HG03457 (cell line): ENCODE measurements around the gene MACF1.

ENCODE experiments used
- ATAC-seq: cut with Tn5 transposase; IDR thresholded peaks from one replicate; pipeline ENCODE4 v1.9.1; 2021; ENCODE audit warnings: moderate number of reproducible peaks; ENCODE audit not compliant: unreplicated experiment

The MACF1 gene

DNA sequence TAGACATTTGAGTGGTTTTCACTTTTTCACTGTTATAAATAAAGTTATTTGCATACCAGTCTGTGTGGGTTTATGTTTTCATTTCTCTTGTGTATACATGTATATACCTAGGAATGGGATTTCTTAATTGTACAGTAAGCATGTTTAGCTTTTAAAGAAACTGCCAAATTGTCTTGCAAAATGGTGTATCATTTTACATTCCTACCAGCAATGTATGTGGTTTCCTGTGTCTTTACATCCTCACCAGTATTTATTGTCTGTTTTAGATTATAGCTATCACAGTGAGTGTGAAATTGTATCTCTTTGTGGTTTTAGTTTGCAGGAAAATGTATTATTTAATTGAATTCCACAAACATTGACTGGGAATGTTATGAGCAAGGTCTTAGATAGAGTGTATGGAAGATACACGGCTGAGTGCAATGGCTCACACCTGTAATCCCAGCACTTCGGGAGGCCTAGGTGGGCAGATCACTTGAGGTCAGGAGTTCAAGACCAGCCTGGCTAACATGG, 57.3 kb downstream of the MACF1 start:
- no peak for ATAC-seq

DNA sequence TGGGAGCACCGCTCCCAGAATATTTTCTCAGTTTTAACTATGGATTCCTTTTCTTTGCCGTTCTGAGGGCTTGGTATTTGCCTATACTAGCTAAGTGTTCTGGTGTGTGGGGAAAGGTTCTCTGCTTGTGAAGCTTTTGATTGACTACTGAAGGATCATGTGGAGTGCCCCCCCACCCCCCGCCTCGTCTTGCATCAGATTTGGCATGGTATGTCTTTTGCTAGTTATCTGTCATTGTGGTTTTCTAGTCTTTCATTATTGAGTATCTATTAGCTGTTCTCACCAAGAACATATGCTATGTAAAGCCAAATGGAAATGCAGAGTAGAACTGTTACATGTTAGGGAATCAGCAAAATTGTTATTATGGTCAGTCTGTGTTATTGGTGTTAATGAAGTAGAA, 58.3 kb downstream of the MACF1 start:
- no peak for ATAC-seq

DNA sequence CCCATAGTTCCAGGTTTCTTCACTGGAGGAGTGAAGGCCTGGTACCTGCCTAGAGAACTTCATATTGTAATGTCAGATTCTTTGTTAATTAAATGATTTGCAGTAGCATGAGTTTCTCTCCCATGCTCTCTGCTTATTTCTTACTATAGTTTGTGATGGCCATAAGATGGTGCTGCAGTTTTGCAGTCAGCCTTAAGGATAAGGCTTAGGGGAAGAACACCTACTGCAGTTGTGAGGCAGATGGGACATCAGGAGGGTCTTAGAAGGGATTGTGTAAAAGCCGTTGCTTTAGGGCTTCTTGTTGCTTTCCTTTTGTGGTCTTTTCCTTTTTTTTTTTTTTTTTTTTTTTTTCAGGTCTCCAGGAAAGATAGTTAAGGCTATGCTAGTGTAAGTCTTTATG, 61.8 kb downstream of the MACF1 start:
- no peak for ATAC-seq

DNA sequence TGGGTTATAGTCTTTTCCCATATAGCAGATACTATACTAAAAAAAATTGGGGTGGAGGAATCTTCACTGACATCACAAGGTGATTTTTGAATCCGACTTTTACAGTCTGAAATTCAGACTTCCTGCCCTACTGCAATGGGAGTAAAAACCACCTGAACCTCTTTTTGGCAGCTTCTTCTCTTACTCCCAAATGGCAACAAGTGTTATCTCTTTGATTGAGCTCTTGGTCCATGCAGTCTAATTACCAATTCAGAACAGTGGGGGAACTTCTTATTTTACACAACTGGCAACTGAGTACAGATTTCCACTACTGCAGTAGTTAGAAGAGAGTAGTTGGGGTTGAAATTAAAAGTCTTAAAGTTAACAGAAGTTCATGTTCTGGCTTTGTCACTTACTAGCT, 62.3 kb downstream of the MACF1 start:
- no peak for ATAC-seq

DNA sequence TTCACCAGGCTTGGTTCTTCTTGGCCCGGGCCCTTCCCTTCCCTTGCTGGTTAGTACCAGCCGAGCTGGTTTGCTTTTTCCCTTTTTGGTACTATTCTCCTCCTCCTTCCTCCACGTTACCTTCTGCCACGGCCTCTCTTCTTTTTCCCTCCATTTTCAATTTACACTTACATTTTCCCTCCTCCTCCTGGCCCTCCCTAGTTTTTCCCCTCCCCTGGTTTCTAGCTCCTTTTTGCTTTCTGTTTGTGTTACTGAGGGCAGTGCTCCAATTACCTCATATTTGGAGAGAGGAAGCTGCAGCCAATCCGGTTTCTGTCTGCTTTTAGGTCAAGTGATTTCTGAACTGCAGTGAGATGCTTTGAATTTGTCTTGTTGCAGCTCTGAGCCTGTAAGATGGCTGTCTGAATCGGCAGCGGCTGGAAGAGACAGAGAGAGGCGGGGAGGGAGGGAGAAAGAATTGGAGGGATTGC, 63.7 kb downstream of the MACF1 start:
- no peak for ATAC-seq

DNA sequence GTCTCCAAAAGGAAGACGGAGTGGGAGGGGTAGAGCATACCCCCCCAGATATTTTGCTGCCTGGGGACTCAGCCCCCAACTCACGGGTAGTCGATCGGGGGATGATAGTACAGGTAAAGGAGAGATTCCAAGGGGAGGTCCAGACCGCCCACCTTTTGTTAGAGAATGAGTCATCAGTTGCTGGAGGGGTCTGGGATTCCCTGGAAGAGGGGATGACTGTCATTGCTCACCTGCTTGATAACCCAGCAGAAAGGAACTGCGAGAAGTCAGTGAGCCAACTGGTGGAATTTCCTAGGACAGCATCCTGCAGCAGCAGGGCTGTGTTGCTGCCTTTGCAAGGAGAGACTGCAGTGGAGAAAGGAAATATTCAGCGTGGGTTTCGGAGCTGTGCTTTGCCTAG, 64.4 kb downstream of the MACF1 start:
- no peak for ATAC-seq

DNA sequence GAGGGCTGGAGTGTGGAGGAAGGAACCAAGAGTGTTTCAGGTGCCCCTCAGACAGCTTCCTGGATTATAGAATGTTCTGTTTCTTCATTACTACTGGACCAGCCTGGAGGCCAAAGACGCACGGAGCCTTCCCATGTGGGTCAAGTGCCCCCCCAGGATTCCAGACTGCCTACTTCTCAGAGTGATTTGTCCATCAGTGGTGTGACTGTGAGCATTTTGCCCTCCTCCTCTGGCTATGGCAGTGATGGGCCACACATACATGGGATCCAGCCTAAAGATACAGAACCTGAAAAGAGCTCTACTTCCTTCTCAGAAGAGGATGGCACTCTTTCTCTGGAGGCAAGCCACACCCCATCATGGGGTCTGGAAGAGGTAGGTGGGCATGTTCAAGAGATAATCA, 64.9 kb downstream of the MACF1 start:
- ATAC-seq = no peak

DNA sequence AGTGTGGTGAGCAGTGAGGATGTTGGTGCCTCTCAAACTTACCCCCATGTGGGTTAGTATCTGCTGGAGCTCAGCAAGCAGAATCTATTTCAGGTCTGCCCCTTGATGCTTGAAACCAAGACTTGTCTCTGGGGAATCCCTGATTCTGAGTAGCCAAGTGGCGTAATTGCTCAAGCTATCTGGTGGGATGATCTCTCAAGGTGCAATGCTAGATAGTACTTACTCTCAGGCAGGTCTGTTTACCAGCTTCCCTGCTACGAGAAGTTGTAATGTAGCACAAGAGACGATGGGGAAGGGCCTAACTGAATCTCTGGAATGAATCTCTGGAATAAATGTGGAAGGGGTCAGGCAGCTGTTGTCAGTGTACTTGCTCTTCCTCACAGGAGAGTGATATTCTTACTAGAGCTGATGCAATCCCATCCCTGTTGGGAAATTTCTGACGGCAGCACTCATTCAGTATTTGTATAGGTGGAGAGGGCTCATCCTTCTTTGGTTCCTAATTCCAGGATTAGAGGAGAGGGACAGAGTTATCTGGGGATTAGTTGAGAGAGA, 65.4 kb downstream of the MACF1 start:
- ATAC-seq = peak; percentile 48

DNA sequence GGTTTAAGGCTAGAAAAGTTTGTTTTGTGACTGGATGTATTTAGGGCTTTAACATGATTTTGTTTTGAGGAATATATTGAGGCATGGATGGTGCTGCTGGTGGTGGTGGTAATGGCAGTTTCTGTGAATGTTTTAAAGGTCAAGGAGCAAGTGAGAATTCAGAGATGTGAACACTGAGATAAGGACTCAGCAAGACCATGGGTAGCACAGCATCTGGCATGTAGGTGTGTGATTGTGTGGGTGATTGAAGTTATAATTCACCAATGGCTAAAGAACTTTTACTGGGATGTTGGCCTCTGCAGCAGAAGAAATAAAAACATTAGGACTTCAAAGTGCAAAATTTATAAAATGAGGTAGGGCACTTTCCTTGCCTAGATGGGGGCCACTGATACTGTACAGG, 65.9 kb downstream of the MACF1 start:
- no peak for ATAC-seq

DNA sequence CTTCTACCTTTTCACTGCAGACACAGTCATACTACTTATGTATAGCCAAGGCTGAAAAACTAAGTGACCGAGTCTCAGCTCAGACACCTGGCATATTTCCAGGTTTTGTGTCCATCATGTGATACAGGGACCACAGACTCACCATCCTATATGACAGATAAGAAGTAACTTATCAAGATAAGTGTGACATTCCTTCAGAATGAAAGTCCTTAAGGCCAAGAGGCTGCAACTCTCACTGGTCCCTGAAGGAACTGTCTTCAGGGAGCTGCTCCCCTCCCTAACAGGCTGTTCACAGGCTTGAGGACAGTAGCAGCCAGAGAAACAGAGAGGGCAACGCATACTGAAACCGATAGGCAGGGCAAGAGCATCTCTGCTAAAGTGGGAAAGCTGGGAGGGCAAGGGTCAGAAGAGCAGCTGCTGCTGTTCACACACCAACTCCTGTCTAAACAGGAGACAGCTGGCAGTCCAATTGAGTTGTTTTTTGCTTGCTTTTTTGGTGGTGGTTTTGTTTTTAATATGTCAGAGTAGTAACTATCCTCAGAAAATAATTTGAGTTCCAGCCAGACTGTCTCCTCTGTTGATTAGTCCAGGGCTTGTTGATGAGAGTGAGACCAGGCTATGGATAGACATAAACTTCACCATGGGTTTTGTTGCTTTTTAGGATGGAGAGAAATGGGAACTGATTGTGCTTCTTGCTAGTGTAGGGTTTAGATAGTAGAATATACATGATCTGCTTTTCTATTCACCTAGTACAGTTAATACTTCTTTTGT, 67.7 kb downstream of the MACF1 start:
- ATAC-seq = peak; percentile 60

DNA sequence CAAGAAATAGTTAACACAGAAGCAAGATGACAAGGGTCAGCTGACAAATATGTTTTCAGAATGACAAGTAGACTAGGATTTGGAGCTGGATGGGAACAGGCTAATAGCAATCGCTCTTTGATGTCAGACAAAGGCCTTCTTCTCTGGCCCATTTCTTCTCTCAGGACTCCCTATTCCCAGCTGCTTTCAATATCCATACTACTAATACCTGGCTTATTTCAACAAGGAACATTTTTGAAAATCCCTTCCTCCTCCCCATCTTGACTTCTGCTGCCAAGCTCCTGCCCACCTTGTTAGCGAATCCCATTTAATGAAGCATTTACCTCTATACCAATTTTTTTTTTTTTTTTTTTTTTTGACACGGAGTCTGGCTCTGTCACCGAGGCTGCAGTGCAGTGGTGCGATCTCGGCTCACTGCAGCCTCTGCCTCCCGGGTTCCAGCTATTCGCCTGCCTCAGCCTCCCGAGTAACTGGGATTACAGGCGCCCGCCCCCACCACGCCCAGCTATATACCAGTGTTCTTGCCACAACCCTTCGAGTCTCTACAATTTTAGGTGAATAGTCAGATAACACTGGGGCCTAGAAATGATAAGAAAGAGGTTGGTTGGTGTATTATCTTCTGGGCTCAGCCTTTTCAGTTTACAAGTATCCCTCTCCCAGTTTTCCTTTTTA, 68.4 kb downstream of the MACF1 start:
- ATAC-seq = no peak

DNA sequence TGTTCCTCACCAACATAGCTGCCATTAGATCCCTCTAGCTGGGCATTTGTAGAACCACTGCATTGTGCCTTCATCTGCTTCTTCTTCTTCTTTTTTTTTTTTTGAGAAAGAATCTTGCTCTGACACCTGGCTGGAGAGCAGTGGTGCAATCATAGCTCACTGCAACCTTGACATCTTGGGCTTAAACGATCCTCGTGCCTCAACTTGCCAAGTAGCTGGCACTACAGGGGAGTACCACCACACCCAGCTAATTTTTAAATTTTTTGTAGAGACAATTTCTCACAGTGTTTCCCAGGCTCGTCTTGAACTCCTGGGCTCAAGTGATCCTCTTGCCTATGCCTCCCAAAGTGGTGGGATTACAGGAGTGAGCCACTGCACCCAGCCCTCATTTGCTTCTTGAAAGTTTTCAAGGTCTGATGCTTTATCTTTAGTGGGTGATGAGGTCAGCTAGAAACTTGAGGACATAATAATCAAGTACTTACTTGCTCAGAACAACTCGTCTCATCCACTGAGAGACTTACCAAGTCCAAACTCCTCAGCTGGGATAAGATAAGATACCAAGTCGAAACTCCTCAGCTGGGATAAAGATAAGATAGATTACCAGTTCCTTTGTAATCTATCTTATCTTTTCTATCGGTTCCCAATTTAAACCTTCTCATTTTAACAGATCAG, 71.5 kb downstream of the MACF1 start:
- no peak for ATAC-seq

DNA sequence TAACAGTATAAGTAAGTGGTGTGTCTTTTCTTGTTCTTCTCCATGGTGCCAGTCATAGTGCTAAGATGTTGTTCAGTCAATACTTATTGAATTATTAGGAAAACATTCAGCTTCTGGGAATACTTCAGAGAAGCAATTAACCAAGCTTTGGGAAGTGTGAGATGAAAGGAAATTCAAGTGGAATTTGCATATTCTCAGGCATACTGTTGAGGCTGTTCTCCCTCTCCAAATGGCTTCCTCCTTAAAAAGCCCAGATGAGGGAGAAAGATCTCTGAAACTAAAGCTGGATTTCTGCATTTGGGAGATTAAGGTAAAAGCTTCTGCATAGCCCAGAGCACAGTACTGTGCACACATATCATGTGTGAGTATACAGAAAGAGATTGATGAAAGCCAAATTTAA, 73.4 kb downstream of the MACF1 start:
- no peak for ATAC-seq

DNA sequence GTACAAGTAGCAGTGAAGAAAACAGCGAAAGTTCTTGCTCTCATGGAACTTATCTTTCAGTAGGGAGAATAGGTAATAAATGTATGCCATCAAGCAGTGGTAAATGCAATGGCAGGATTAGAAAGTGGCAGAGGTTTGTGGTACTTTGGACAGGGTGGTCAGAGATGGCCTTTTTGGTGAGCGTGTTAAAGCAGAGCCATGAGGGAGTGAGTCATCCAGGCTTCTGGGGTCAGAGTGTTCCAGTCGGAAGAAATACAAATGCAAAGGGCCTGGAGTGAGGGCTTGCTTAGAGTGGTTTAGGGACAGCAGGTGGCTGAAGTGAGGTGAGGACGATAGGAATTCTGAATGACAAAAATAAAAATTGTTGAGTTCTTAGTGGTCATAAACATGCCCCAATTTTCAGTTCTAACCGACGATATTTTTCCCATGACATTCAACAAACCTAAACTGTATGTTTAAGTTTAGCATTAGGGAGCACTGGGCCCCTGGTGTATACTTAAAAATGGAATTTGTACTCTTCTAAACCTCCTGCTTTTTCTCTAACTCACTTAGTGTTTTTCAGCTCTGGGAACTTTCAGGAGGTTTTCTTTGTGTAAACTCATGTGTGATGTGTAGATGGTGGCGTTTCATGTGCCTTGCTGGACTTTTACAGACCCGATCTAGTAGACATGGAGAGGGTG, 78.2 kb downstream of the MACF1 start:
- ATAC-seq = no peak

DNA sequence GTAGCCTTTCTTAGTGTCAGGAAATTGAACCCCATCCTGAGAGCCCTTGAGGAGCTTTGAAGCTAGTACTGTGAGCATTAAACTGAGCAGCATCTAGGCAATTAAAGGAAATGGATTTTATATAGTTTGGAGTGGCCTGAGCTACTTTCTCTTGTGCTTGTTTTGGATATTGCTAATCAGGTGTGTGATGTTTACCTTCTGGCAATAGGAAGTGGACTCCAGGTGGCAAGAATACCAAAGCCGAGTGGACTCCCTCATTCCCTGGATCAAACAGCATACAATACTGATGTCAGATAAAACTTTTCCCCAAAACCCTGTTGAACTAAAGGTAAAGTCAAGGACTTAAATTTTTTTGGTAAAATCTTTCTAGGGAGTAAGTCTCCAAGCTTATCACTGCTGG, 79.4 kb downstream of the MACF1 start:
- ATAC-seq = no peak

DNA sequence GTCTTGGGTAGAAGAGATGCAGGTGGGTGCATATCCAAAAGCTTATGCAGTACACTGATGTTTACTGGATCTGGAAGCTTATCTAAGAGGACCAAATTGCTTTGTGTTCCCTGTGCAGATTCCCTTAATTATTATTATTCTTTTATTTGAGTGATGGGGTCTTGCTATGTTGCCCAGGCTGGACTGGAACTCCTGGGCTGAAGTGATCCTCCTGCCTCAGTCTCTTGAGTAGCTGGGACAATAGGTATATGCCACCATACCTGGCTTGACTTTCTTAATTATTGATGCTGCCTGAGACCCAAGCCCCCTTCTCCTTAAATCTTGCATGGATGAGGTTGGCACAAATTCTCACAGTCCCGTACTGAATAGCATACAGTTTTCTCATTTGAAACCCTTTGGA, 83.0 kb downstream of the MACF1 start:
- no peak for ATAC-seq

DNA sequence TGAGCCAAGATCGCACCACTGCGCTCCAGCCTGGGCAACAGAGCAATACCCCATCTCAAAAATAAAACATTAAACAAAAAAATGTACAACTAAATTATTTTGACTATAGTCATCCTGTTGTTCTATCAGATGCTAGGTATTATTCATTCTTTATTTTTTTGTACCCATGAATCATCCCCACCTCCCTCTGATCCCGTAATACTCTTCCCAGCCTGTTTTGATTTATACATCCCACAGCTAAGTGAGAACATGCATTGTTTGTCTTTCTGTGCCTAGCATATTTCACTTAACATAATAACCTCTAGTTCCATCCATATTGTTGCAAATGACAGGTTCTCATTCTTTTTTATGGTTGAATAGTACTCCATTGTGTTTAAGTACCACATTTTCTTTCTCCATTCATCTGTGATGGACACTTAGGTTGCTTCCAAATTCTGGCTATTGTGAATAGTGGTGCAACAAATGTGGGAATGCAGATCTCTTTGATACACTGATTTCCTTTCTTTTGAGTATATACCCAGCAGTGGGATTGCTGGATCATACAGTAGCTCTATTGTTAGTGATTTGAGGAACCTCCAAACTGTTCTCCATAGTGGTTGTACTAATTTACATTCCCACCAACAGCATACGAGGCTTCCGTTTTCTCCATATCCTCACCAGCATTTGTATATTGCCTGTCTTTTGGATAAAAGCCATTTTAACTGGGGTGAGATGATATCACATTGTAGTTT, 84.4 kb downstream of the MACF1 start:
- no peak for ATAC-seq

DNA sequence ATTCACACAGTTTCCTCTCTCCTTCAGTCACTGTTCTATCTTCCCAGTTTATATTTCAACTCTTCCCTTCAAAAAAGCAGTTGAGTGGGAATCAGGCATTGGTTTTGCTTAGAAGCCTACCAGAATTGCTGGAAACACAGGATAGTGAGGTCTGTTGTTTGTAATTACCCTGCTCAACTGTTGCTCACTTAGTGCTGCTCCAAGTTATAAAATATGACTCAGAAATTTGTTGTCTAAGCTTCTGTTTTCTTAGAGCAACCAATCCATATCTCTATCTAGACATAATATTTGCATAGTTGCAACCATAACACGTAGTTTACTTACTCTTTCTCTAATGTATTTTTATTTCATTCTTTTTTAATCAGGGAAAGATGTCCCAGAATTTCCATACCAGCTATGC, 87.9 kb downstream of the MACF1 start:
- no peak for ATAC-seq

DNA sequence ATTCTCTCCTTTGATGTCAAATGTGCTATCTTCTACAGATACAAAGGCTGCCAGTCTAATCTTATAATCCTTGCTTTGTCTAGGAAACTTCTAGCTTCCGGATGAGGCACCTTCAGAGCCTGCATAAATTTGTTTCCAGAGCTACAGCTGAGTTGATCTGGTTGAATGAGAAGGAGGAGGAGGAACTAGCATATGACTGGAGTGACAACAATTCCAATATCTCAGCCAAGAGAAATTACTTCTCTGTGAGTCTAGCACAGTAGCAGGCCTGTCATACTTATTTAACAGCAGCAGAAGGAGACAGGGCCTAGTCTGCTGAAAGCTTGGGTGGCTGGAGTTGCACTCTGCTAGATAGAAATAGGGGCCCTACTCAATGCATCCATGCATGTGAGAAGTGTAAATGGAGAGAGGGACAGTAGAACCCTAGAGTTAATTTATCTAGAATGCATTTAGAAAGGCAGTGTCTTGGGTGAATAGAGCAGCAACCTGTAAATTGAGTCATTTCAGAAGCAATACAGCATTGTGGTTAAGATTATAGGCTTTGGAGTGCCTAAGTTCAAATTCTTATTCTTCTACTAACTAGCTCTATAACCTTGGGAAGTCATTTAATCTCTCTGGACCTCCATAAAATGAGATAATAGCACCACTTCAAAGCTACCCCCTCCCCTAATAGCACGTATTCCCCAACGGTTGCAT, 89.0 kb downstream of the MACF1 start:
- ATAC-seq = no peak

DNA sequence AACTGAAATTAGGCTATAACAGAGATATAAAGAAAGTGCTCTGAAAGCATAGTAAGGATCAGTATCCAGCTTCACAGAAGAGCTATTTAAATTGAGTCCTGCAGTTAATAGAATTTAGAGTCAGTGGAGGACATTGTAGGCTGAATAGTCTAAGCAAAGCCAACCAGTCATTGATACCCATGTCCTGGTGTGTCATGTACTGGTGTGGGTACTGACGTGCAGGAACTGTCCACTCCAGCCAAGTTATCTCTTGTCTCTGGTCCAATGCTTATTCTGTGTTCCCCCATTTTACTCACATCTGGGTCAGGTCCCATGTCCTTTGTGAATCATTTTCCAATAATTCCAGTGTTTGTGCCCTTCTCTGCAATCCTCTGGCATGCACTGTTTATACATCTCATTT, 90.0 kb downstream of the MACF1 start:
- no peak for ATAC-seq
